ENCODE measurements around the gene ATP10A.
A peak's percentile ranks its signal among the peaks of the same experiment; 100 is the strongest.
"Not testable (repeated sequence)": the region's sequence is repeated elsewhere in the genome, so short reads cannot be mapped to it uniquely, and the experiment has no call there.

The ATP10A gene

DNA sequence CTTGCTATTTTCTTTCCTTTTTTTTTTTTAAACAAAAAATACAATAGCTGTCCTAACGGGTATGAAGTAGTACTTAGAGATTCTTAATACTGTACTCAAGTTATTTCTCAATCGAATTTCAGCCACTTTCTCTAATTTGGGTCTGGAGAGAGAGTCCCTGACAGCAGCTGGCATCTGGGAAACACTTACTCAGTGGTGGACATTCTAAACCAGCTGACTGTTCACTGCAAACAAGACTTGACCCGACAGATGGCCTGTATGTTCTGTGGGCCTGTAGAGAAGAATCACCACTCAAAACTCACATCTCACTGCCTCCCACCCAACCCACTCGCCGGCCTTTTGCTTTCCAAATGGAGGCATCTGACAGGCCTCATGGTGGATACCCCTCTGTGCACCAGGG is 199.6 kb downstream of the ATP10A start:
- no peak for DNase-seq (ENCODE audit: low read depth, low spot score)

GRCh38 chr15:25661898-25662297 is 201.2 kb downstream of the ATP10A start:
- no peak for DNase-seq (ENCODE audit: low read depth, low spot score)

DNA sequence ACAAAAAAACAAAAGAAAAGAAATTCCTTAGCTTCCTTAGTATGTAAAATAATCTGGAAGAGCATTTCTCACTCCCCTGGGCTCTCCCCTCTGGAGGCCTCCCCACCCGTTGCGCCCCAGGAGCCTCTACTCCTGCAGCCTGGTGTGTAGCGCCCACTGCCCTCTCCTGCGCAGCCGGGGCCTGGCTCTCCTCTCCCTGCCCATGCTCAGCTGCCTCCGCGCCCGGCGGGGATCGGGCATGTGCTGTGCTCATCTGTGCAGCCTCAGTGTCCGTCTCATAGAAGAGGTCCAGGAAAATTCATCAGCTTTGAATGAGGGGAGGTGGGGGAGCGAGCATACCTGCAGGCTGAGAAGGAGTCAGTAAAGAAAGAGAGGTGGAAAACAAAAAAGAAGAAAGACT is 203.9 kb downstream of the ATP10A start:
- DNase-seq (ENCODE audit: low read depth, low spot score), result no peak

DNA sequence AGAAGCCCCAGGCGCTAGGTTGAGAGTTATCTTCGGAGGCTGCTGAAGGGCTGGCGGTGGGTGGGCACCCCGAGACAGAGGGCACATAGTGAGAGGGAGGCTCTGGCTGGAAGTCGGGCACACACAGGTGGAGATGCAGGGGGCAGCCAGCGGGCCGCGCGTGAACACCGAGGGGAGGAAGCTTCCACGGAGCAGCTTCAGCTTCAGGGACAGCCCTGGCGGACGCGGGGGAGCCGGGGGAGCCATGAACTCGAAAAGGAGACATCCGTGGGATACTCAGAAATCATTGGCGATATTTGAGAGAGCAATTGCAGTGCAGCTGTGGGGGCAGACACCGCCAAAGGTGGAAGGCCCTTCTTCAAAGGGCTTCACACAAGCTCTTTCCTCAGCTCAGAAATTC is 204.6 kb downstream of the ATP10A start:
- no peak for DNase-seq (ENCODE audit: low read depth, low spot score)

- DNase-seq (ENCODE audit: low read depth, low spot score), result no peak
These were observed 207.7 kb downstream of the ATP10A start for GRCh38 chr15:25655207-25655948.

DNA sequence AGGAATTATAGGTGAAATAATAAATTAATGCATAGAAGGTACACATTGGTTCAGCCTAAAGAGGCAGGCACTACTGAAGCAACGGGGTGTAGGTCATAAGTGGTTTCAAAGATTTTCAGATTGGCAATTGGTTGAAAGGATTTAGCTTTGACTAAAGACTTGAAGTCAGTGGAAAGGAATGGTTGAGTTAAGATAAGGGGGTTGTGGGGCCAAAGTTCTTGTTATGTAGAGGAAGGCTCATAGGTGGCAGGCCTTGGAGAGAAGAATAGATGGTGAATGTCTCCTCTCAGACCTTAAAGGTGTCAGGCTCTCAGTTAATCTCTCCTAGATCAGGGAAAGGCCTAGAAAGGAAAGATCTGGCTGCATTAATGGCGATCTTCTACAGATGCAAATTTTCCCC is 209.8 kb downstream of the ATP10A start:
- DNase-seq (ENCODE audit: low read depth, low spot score), result no peak

DNA sequence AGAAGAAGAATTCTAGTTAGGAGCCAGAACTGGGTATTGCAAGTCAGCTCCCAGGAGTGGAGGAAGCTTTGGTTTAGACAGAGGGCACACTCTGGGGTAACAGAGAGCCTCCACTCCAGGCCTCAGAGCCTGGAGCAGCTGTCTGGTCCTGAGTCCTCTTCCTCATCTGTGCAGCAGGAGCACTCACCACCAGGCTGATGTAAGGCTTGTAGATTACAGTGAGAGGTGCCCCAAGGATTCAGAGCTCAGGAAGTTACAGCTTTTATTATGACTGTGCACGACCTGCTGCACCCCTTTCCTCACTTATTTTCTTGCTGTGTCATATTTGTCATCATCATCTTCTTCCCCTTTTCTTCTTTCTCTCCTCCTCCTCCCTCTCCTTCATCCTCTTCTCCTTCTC is 210.4 kb downstream of the ATP10A start:
- DNase-seq (ENCODE audit: low read depth, low spot score), result no peak

GRCh38 chr15:25649390-25649789 is 213.7 kb downstream of the ATP10A start:
- DNase-seq (ENCODE audit: low read depth, low spot score), result no peak

- DNase-seq (ENCODE audit: low read depth, low spot score), result peak; percentile 65
These were observed 220.0 kb downstream of the ATP10A start for GRCh38 chr15:25643120-25643519.

GRCh38 chr15:25641762-25642161 is 221.4 kb downstream of the ATP10A start:
- no peak for DNase-seq (ENCODE audit: low read depth, low spot score)

GRCh38 chr15:25641361-25641760 is 221.8 kb downstream of the ATP10A start:
- no peak for DNase-seq (ENCODE audit: low read depth, low spot score)

DNA sequence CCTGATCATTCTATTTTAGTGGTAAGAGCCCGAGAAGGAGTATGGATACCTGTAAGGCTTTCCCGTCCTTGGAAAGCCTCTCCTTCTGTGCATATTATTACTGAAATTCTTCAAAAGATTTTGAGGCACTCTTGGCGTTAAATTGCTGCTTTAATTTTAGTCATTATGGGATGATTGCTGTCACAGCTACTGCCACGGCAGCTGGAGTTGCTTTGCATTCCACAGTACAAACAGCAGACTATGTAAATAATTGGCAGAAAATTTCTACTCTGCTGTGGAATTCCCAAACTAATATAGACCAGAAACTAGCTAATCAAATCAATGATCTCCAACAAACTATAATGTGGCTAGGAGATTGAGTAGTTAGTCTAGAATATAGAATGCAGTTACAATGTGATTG is 222.2 kb downstream of the ATP10A start:
- DNase-seq (ENCODE audit: low read depth, low spot score), result not testable (repeated sequence)

DNA sequence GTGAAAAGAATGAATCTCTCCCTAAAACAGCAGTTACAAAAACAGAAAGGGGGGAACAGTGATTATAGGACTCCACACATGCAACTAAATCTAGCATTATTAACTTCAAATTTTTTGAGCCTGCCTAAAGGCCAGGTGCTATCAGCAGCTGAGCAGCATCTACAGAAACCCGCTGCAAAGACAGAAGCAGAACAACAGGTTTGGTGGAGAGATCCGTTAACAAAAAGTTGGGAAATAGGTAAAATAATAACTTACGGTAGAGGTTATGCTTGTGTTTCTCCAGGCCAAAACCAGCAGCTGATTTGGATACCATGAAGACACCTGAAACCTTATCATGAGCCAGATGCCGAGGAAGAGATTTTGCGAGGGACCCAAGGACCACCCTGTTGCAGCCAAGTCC is 222.7 kb downstream of the ATP10A start:
- no peak for DNase-seq (ENCODE audit: low read depth, low spot score)

DNA sequence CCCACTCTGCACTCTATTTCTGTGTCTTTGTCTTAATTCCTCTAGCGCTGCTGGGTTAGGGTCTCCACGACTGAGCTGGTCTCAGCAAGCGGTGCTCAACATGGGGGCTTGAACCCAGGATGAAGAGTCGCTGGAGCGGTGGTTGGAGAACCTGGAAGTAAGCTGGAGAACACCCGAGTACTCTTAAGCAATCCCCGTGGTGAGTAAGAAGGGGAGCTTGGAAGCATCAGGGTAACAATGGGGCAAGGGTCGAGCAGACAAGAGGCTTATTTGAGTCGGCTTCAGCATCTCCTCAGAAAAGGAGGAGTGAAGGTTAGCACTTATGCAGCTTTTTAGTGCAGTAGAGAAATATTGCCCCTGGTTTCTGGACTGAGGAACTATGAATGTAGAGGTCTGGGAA is 226.6 kb downstream of the ATP10A start:
- DNase-seq (ENCODE audit: low read depth, low spot score), result not testable (repeated sequence)

GRCh38 chr15:25635191-25635590 is 227.9 kb downstream of the ATP10A start:
- no peak for DNase-seq (ENCODE audit: low read depth, low spot score)

DNA sequence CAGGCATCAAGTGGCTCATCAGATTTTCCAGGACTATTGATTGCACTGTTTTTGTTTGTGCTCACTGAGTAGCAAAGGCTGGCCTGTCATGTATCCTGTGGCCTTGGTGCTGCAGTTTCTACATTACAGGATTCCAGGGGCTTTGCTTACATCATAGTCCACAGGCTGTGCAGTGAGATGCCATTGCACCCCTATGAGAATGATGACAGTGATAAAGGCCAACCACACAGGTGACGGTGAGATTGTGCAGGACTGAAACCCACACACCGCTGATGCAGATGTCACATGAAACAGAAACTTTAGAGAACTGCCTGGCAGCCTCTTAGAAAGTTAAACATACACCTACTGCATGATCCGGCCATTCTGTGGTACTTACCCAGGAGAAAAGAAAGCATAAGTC is 229.3 kb downstream of the ATP10A start:
- no peak for DNase-seq (ENCODE audit: low read depth, low spot score)

- no peak for DNase-seq (ENCODE audit: low read depth, low spot score)
These were observed 231.2 kb downstream of the ATP10A start for GRCh38 chr15:25631971-25632370.

All from iPS DF 19.7 (cell line).